Ishikawa (cell line): ENCODE measurements around the gene NEUROG1.

ENCODE experiments used
- EGR1 ChIP-seq: IDR thresholded peaks from 2 replicates; pipeline ENCODE4 v1.6.1; 2012
- MAX ChIP-seq: IDR thresholded peaks from 2 replicates; pipeline ENCODE4 v1.6.1; 2012
- NFIC ChIP-seq: IDR thresholded peaks from 2 replicates; pipeline ENCODE4 v1.6.1; 2012
- TCF12 ChIP-seq: IDR thresholded peaks from 2 replicates; pipeline ENCODE4 v1.6.1; 2012; ENCODE audit warnings: low read depth
- YY1 ChIP-seq: IDR thresholded peaks from 2 replicates; pipeline ENCODE4 v1.6.1; 2012; ENCODE audit warnings: low read depth

- no peak for TF ChIP-seq NFIC
- TF ChIP-seq YY1, result no peak
- TF ChIP-seq EGR1, result no peak
- TF ChIP-seq MAX, result no peak
- no peak for TF ChIP-seq TCF12
These were observed 30.9 kb upstream of the NEUROG1 start for GRCh38 chr5:135566422-135567400.
